Fibroblast of peridontal ligament (primary cell): ENCODE data around the gene CHN2.
"Not testable (repeated sequence)": the region's sequence is repeated elsewhere in the genome, so short reads cannot be mapped to it uniquely, and the experiment has no call there.

Experiments used
- DNase-seq: peaks from one replicate; pipeline ENCODE4 v3.0.0-alpha.2; 2010; ENCODE audit errors: extremely low read depth

Gene CHN2

GRCh38 chr7:29488977-29489376 lies 294.4 kb downstream of the CHN2 start:
- DNase-seq, result no peak

GRCh38 chr7:29490094-29490607 lies 295.6 kb downstream of the CHN2 start:
- DNase-seq, result no peak

GRCh38 chr7:29494350-29494749 lies 299.8 kb downstream of the CHN2 start:
- DNase-seq, result peak; percentile 33

GRCh38 chr7:29495653-29496052 lies 301.1 kb downstream of the CHN2 start:
- no peak for DNase-seq

- DNase-seq, result no peak
Measured at GRCh38 chr7:29496355-29497020, 301.9 kb downstream of the CHN2 start.

GRCh38 chr7:29499932-29500331 lies 305.4 kb downstream of the CHN2 start:
- no peak for DNase-seq

- DNase-seq, result no peak
Measured at GRCh38 chr7:29500719-29501118, 306.1 kb downstream of the CHN2 start.

GRCh38 chr7:29502133-29502532 lies 307.6 kb downstream of the CHN2 start:
- DNase-seq, result no peak

GRCh38 chr7:29505931-29506330 lies 311.4 kb downstream of the CHN2 start:
- no peak for DNase-seq

GRCh38 chr7:29508608-29509007 lies 314.0 kb downstream of the CHN2 start:
- DNase-seq, result no peak

- no peak for DNase-seq
Measured at GRCh38 chr7:29510028-29510427, 315.5 kb downstream of the CHN2 start.

- DNase-seq, result no peak
Measured at GRCh38 chr7:29511337-29511736, 316.8 kb downstream of the CHN2 start.

- no peak for DNase-seq
Measured at GRCh38 chr7:29511851-29512250, 317.3 kb downstream of the CHN2 start.

GRCh38 chr7:29516491-29516890 lies 321.9 kb downstream of the CHN2 start:
- DNase-seq, result no peak

GRCh38 chr7:29518616-29519015 lies 324.0 kb downstream of the CHN2 start:
- no peak for DNase-seq

- DNase-seq, result no peak
Measured at GRCh38 chr7:29523728-29524127, 329.2 kb downstream of the CHN2 start.

GRCh38 chr7:29527505-29528108 lies 333.0 kb downstream of the CHN2 start:
- no peak for DNase-seq

- not testable (repeated sequence) for DNase-seq
Measured at GRCh38 chr7:29528526-29528925, 334.0 kb downstream of the CHN2 start.
